HT1080 (cell line): Measurements from ENCODE around the gene SLC16A13. TPM values are rescaled to one million over a fixed set of nuclear protein-coding genes. Genes with fewer than 3 reads are reported as not detected.
A peak's percentile ranks its signal among the peaks of the same experiment; 100 is the strongest.
"Not testable (repeated sequence)": the region's sequence is repeated elsewhere in the genome, so short reads cannot be mapped to it uniquely, and the experiment has no call there.

Source experiments
- DNase-seq: peaks from one replicate; pipeline ENCODE4 v3.0.0-alpha.2; 2015; ENCODE audit warnings: low read depth
- total RNA-seq: library from RNA; depleted of rRNA; stranded (reverse); fragments of >200 nt; shearing (Covaris generic); gene quantifications from 2 replicates; pipeline ENCODE4 v1.2.3, GENCODE V29; 2014

The SLC16A13 gene
- total RNA-seq, 1 experiment from 2014 or later = 0.43 TPM

DNA sequence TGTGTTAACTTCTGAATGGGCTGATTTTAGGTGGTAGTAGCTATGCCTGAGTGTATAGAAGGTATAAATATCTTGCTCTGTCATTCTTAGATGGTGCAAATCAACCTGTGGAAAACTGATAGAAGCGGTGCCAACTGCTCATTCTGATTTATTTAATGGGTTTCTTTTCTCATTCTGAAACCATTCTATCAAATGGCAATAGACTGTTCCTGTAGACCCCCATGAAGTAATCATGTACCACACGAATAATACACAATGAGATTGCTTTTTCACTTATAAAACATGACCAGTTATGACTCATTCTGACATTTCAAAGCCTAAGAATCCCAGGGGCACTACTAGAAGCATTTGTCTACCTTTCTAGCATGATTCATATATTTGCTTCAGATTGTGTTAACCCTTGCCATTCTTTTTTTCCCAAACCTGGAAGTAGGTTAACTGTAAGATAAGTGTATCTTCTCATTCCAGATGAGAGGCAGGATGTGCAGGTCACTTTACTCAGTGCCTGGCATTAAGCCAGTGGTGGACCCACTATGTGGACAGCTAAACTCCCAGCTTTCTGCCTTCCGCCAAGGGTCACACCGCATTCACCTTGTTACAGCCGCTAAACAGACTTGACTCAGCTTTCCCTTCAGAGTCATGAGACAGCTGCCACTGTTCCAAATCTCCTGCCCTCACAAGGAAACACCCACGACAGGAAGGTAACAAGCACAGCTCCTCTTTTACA lies 24.5 kb downstream of the SLC16A13 start:
- peak; percentile 100 for DNase-seq

- DNase-seq = peak; percentile 18
These were observed 27.8 kb downstream of the SLC16A13 start for GRCh38 chr17:7063518-7064094.

GRCh38 chr17:7064261-7064660 lies 28.4 kb downstream of the SLC16A13 start:
- no peak for DNase-seq

DNA sequence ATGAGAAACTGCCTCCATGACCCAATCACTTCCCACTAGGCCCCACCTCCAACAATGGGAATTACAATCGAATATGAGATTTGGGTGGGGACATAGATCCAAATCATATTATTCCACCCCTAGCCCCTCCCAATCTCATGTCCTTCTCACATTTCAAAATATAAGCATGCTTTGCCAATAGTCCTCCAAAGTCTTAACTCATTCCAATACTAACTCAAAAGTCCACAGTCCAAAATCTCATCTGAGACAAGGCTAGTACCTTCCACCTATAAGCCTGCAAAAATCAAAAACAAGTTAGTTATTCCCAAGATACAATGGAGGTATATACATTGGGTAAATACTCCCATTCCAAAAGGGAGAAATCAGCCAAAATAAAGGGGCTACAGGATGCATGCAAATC lies 31.4 kb downstream of the SLC16A13 start:
- DNase-seq = no peak

DNA sequence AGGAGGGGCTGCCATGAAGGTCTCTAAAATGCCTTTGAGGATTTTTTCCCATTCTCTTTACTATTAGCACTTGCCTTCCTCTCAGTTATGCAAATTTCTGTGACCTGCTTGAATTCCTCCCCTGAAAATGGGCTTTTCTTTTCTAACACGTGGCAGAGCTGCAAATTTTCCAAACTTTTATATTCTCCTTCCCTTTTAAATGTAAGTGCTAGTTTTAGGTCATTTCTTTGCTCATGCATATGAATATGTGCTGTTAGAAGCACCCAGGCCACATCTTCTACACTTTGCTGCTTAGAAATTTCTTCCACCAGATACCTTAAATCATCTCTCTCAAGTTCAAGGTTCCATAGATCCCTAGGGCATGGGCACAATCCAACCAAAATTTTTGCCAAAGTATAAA lies 32.5 kb downstream of the SLC16A13 start:
- DNase-seq = no peak

DNA sequence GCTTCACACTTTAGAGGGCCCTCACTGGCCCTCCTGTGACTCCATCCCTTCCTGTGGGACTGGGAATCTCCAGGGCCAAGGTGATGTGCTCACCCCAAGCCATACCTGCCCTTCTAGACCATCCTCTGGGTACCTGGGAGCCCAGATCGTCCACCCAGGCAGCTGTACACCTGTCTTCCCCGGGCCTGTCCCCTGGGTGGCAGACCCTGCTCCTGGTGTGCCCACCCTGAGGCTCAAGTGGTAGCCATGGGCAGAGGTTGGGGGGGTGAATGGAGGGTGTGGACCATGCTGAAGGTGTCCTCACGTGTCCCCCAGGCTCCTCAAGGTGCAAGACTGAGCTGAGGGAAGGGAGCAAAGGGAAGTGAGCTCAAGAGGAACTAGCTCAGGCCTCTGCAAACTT lies 34.9 kb downstream of the SLC16A13 start:
- no peak for DNase-seq

DNA sequence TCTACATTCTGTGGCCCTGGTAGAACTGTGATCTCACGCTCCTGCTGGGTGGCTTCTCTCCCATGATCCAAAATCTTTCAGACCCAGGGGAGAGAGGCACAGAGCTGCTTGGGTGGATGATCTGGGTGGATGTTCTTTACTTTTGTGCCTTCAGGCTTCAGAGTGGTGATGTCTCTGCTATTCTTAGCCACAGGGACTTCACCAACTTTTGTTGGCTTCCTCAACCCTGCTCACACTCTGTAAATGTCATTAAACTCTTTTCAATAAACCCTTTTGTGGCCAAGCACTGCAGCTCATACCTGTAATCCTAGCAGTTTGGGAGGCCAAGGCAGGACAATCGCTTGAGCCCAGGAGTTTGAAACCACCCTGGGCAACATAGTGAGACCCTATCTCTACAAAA lies 36.6 kb downstream of the SLC16A13 start:
- DNase-seq = no peak

DNA sequence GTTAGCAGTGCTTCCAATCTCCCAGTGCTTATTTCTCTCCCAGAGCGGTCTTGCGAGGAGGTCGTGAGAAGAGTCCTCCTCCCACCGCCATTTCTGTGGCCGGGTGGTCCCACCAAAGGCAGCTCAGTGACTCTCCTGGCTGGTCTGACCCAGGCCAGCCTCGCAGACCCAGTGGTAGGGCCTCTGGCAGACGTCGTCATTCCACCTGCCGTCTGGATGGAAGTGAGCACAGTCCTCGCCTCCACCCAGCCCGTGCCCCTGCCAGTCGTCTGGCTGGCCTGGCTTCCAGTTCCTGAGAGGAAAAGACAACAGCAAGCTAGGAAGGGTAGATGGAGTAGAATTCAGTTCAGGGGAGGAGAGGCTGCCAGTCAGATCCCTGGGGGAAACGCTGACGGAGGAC lies 39.1 kb downstream of the SLC16A13 start:
- no peak for DNase-seq

DNA sequence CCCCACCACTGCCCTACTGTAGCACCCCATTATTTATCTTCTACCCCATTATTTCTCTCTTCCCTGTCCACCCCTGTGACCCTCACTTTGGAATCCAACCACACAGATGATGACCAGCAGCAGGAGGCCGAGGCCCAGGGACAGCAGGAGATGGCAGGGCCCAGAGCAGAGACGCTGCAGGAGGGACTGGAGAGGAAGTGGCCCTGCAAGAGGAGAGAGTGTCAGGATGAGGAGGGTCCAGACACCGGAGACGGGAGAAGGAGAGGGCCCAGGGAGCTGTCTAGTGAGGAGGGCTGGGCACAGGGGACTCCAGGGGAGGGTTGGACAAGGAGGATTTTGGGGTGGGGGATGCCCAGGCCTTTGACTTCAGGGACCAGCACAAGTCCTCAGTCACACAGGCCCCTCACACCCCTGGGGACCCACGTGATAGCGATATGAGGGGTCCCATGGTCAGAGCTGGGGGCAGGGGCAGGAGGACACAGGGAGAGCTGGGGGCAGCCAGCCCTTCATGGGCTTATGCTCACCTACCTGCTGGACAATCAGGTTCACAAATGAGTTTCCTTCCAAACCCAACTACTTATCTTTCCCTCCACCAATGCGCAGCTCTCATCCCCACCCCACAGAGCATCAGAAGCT lies 42.2 kb downstream of the SLC16A13 start:
- no peak for DNase-seq

DNA sequence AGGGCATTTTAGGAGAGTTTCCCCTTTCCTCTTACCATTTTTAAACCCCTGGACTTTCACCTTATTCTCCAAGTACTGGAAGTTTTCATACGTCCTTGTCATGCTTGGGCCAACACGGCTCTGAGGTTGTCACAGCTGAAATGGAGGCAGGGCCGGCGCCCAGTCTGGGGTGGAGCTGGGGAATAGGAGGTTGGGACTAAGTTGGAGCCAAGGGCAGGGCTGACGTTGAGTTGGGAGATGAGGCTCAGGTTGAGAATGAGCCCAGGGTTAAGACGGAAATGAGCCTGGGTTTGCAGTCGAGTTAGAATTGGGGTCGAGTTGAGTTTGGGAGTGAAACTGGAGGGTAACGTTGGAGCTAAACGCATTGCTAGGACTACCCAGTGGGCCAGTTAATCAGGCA lies 42.9 kb downstream of the SLC16A13 start:
- DNase-seq = no peak

DNA sequence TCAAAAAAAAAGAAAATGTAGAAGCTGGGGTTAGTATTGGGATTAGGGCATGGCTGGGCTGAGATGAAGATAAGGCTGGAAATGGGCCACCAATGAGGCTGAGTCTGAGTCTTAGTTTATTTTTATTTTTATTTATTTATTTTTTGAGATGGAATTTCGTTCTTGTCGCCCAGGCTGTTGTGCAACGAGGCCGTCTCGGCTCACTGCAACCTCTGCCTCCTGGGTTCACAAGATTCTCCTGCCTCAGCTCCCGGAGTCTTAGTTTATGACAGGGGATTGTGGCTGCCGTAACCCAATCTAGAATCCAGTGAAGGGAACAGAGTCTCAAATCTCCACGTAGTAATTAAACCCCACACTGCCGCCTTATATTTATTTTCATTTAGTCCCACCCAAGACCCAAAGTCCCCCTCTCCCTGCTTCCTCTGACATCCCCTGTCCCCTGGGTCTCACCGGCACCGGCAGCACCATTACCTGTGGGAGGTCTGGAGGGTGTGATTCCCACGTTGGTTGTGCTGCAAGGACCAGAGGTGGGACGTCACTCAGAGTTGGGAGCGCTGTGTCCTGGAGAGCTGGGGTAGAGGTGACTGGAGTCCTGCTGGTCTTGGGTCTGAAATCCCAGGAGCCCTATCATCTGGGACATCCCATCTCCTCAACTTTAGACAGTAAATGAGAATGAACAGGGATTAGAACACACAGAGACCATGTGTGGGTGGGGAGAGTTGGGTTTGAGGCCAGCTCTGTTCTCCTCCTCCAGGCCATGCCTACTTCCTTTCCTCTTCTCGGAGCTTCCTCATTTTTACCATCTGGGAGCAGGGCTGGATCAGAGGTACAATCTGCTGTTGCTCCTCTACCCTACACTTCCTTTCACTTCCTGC lies 44.0 kb downstream of the SLC16A13 start, which contains the start of gene CLEC10A:
Gene CLEC10A, minus strand, starts transcription at position 671 of the 875 bp plus-strand sequence. CDS start 1,439 bp downstream, outside the sequence.
- DNase-seq = no peak

GRCh38 chr17:7080456-7081041 lies 44.7 kb downstream of the SLC16A13 start:
- no peak for DNase-seq

- DNase-seq = no peak
These were observed 45.7 kb downstream of the SLC16A13 start for GRCh38 chr17:7081341-7082062.

GRCh38 chr17:7083592-7083991 lies 47.8 kb downstream of the SLC16A13 start:
- peak; percentile 61 for DNase-seq

GRCh38 chr17:7084088-7084487 lies 48.3 kb downstream of the SLC16A13 start:
- no peak for DNase-seq

- not testable (repeated sequence) for DNase-seq
These were observed 52.6 kb downstream of the SLC16A13 start for GRCh38 chr17:7088442-7088841.

DNA sequence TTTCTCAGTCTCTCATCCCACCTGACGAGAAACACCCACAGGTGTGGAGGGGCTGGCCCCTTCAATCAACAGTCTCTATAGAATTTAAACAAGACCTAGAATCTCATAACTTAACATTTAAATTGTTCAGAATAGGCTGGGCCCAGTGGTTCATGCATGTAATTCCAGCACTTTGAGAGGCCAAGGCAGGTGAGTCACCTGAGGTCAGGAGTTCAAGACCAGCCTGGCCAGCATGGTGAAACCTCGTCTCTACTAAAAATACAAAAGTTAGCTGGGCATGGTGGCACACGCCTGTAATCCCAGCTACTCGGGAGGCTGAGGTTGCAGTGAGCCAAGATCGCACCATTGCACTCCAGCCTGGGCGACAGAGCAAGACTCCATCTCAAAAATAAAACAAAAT lies 53.8 kb downstream of the SLC16A13 start:
- not testable (repeated sequence) for DNase-seq
